GM12891 (cell line): ENCODE results near the gene CCDC178.

Experiments
- DNase-seq: peaks from one replicate; pipeline ENCODE4 v3.0.0; 2011; ENCODE audit warnings: low spot score; ENCODE audit not compliant: insufficient read length
- FAIRE-seq: peaks from 2 replicates; lab custom pipeline; 2011; peaks lifted over from hg19 to GRCh38; lab: Jason Lieb, UNC
- PAX5 ChIP-seq: IDR thresholded peaks from 2 replicates; pipeline ENCODE4 v1.6.1; 2011; ENCODE audit warnings: low read length, moderate library complexity, mild to moderate bottlenecking; ENCODE audit not compliant: insufficient read depth, severe bottlenecking
- POLR2A ChIP-seq: IDR thresholded peaks from 2 replicates; pipeline ENCODE4 v1.6.1; 2011; ENCODE audit warnings: low read depth, low read length, control low read depth
- POLR2AphosphoS5 ChIP-seq: IDR thresholded peaks from 2 replicates; pipeline ENCODE4 v1.6.1; 2011; ENCODE audit warnings: low read depth, low read length, control low read depth
- POU2F2 ChIP-seq: IDR thresholded peaks from 2 replicates; pipeline ENCODE4 v1.6.1; 2011; ENCODE audit warnings: low read depth, mild to moderate bottlenecking, control low read depth, low read length, moderate library complexity
- SPI1 ChIP-seq: IDR thresholded peaks from 2 replicates; pipeline ENCODE4 v1.6.1; 2011; ENCODE audit warnings: low read depth, low read length, control low read depth
- TAF1 ChIP-seq: IDR thresholded peaks from 2 replicates; pipeline ENCODE4 v1.6.1; 2011; ENCODE audit warnings: low read depth, low read length, control low read depth

CCDC178 gene

DNA sequence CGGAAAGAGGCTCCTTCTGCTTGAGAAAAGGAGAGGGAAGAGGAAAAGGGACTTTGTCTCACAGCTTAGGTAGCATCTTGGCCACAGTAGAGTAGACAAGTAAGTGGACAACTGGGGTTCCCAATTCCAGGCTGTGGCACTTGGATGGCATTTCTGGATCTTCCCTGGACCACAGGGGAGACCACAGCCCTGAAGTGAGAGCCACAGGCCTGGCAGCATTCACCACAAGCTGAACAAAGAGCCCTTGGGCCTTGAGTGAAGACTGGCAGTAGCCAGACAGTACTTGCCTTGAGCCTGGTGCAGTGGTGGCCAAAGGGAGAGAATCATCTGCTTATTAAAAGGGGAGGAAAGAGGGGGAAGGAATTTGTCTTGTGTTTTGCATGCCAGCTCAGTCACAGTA is 441.6 kb downstream of the CCDC178 start:
- no peak for TF ChIP-seq POU2F2
- no peak for TF ChIP-seq PAX5
- TF ChIP-seq POLR2AphosphoS5 = no peak
- TF ChIP-seq SPI1 = no peak
- TF ChIP-seq POLR2A = no peak
- no peak for TF ChIP-seq TAF1
- FAIRE-seq = no peak
- no peak for DNase-seq

DNA sequence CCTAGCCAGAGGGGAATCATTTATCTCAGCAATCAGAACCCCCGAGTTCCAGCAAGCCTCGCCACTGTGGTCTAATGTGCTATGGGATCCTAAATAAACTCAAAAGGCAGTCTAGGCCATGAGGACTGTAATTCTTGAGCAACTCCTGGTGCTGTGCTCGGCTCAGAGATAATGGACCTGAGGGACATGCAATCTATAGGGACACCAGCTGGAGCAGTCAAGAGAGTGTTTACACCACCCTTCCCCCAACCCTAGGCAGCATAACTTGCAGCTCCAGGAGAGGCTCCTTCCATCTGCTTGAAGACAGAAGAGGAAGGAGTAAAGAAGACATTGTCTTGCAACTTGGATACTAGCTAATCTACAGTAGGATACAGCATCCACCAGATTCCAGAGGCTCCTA is 442.2 kb downstream of the CCDC178 start:
- DNase-seq (no peak), FAIRE-seq (no peak)
- TF ChIP-seq POLR2AphosphoS5 = no peak
- no peak for TF ChIP-seq POU2F2
- TF ChIP-seq POLR2A = no peak
- no peak for TF ChIP-seq SPI1
- TF ChIP-seq PAX5 = no peak
- TF ChIP-seq TAF1 = no peak

DNA sequence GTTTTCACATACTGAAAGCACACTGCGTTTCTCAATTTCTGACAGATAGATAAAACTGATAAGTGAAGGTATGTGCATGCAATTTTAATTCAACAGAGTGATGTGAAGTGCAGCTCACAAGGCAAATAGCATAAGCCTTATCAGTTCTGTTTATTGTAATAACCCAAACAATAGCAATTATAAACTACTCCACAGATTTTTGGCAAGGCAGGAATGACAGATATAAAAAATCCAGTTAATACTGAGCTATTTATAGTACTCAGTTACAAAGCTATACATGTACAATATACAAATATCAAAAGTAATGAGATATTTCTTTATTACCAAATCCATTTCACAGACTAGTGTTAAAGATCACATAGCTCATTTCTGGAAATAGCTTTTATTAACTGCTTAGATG is 456.8 kb downstream of the CCDC178 start:
- no peak for FAIRE-seq
- no peak for DNase-seq
- no peak for TF ChIP-seq TAF1
- no peak for TF ChIP-seq POU2F2
- TF ChIP-seq PAX5 = no peak
- TF ChIP-seq POLR2A = no peak
- no peak for TF ChIP-seq SPI1

DNA sequence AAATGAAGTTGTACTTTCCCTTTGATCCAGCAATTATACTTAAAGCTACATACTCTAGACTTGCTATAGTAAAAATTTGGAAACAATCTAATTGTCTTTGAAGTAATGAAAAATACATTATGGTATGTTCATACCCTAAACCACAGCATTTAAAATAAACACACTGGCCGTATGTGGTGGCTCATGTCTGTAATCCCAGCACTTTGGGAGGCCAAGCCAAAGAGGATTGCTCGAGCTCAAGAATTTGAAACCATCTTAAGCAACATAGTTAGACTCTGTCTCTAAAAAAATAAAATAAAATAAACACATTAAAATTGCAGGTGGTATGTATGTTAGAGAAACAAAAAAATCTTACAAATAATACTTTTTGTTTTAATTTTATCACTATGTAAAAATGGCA is 459.6 kb downstream of the CCDC178 start:
- no peak for FAIRE-seq
- TF ChIP-seq POLR2A = no peak
- no peak for TF ChIP-seq SPI1
- no peak for TF ChIP-seq POLR2AphosphoS5
- no peak for TF ChIP-seq POU2F2
- TF ChIP-seq PAX5 = no peak
- no peak for TF ChIP-seq TAF1
- no peak for DNase-seq

DNA sequence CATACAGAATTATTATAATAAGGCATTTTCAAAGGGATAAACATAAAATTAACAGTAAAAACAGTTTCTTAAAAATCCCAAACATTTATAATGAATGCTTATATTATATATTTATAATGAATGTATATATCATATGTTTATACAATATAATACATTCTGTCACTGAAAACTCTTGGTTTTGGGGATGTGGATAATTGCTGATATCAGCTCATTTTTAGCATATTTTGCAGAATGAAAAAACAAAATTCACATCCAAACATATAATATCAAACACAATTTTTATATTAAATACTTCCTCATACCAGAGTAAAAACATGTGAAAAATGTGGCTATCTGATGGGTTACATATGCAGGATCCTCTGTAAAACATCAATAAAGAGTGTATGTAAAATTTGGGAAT is 465.0 kb downstream of the CCDC178 start:
- no peak for DNase-seq
- TF ChIP-seq SPI1 (no peak), TAF1 (no peak), POU2F2 (no peak), POLR2AphosphoS5 (no peak), PAX5 (no peak), POLR2A (no peak)
- FAIRE-seq = no peak

DNA sequence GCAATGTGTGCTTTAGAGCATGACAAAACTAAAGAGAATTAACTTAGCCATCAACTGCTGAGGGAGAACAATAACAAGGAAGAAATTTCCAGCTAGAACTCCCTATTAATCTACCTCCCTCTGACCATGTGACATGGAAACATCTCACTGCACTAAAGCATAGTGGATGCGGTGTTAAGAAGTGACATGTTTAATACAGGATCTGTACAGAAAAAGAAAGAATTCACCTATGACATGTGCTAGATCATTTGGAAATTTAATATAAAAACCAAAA is 465.4 kb downstream of the CCDC178 start:
- TF ChIP-seq POLR2A (no peak), TAF1 (no peak), POU2F2 (no peak), POLR2AphosphoS5 (no peak), SPI1 (no peak), PAX5 (no peak)
- DNase-seq (no peak), FAIRE-seq (no peak)

DNA sequence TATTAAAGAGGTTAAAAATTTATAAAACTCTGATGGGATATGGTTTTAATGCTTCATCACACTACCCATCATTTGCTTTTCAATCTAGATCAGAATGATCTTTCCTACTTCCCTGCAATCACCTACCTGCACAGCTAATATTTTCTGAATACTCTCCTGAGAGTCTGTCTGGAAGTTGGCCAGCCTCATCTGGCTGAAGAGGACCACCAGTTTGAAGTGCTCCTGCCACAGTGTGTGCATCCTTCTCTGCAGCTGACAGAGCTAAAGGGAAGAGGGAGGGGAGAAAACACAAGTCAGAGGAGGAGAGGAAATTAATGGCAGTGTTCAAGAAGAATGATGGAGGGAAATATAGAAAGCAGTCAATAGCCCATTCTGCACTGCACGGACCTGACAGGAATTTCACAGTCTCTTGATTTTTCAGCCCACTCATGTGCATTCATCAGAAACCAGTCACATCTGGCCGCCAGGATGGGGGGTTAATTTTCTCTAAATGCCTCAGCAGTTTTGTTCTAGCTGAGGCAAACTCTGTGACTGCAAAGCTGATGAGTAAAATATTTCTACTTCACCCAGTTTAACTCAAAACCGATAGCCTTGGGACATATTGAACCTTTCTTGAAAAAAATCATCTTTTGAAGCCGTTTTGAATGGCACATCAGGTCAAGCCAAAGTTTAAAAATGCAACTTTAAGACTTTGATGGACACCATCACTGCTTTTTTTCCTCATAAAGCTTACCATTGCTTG is 465.9 kb downstream of the CCDC178 start:
- no peak for FAIRE-seq
- peak; percentile 81 for TF ChIP-seq PAX5
- TF ChIP-seq POLR2AphosphoS5 = no peak
- DNase-seq = no peak

DNA sequence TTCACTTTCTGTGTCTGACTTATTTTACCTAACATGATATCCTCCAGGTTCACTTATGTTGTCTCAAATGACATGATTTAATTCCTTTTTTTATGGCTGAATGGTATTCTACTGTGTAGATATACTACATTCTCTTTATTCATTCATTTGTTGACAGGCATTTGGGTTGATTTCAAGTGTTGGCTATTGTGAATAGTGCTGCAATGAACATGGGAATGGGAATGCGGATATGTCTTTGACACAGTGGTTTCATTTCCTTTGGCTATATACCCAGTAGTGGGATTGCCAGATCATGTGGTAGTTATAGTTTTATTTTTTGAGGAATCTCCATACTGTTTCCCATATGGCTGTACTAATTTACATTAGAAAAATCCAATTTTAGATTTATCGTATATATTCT is 472.3 kb downstream of the CCDC178 start:
- TF ChIP-seq POLR2A = no peak
- no peak for TF ChIP-seq PAX5
- no peak for TF ChIP-seq SPI1
- TF ChIP-seq POLR2AphosphoS5 = no peak
- no peak for TF ChIP-seq POU2F2
- TF ChIP-seq TAF1 = no peak
- FAIRE-seq = no peak
- no peak for DNase-seq

DNA sequence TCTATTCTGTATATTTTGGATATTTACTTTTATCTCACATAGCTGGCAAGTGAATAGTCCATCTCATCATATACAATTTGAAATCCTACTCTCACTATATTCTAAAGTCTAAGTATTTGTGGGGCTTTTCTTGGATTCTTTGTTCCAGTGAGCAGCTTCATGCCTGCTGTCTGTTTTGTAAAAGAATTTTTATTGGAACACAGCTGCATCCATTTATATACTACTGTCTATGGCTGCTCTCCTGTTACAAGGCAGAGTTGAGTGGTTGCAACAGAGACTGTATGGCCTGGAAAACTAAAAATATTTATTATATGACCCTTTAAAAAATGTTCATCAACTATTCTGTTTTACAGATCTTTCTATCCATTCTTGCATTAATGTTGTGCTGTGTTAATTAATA is 474.4 kb downstream of the CCDC178 start:
- FAIRE-seq (no peak), DNase-seq (no peak)
- TF ChIP-seq POLR2A = no peak
- no peak for TF ChIP-seq PAX5
- TF ChIP-seq POLR2AphosphoS5 = no peak
- TF ChIP-seq POU2F2 = no peak
- TF ChIP-seq SPI1 = no peak
- no peak for TF ChIP-seq TAF1

DNA sequence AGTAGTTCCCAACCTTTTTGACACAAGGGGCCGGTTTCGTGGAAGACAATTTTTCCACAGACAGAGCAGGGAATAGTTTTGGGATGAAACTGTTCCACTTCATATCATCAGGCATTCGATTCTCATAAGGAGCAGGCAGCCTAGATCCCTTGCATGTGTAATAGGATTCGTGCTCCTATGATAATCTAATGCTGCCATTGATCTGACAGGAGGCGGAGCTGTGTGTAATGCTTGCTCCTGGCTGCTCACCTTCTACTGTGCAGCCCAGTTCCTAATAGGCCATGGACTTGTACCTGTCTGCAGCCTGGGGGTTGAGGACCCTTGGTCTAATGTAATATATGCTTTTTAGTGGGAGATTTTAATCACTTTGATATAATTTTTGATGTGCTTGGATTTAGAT is 479.0 kb downstream of the CCDC178 start:
- no peak for TF ChIP-seq POLR2A
- TF ChIP-seq POLR2AphosphoS5 = no peak
- no peak for TF ChIP-seq POU2F2
- no peak for TF ChIP-seq PAX5
- TF ChIP-seq TAF1 = no peak
- no peak for TF ChIP-seq SPI1
- FAIRE-seq (no peak), DNase-seq (no peak)
